ENCODE results near the gene SERPINA1.

The SERPINA1 gene

GRCh38 chr14:94342334-94342934 lies 46.0 kb downstream of the SERPINA1 start:
- H3K4me3 ChIP-seq (ENCODE audit: control insufficient read depth, low read depth, low read length), result no peak overlapping the region
- peak; percentile 100 for DNase-seq (ENCODE audit: low read depth)
- no peak for TF ChIP-seq CTCF (conservative IDR thresholded peaks at IDR 0.05; ENCODE audit: control insufficient read depth, insufficient read depth, low read depth, low read length)

- DNase-seq (ENCODE audit: low read depth), result no peak
- no peak overlapping the region for H3K4me3 ChIP-seq (ENCODE audit: control insufficient read depth, low read depth, low read length)
- no peak for TF ChIP-seq CTCF (conservative IDR thresholded peaks at IDR 0.05; ENCODE audit: control insufficient read depth, insufficient read depth, low read depth, low read length)
These were observed 46.6 kb downstream of the SERPINA1 start for GRCh38 chr14:94341656-94342333.

GRCh38 chr14:94340533-94340932 lies 47.9 kb downstream of the SERPINA1 start:
- no peak for TF ChIP-seq CTCF (conservative IDR thresholded peaks at IDR 0.05; ENCODE audit: control insufficient read depth, insufficient read depth, low read depth, low read length)
- DNase-seq (ENCODE audit: low read depth), result no peak
- no peak overlapping the region for H3K4me3 ChIP-seq (ENCODE audit: control insufficient read depth, low read depth, low read length)

GRCh38 chr14:94338023-94338422 lies 50.4 kb downstream of the SERPINA1 start:
- DNase-seq (ENCODE audit: low read depth), result no peak
- H3K4me3 ChIP-seq (ENCODE audit: control insufficient read depth, low read depth, low read length), result no peak overlapping the region
- TF ChIP-seq CTCF (conservative IDR thresholded peaks at IDR 0.05; ENCODE audit: control insufficient read depth, insufficient read depth, low read depth, low read length), result no peak

GRCh38 chr14:94337274-94337673 lies 51.1 kb downstream of the SERPINA1 start:
- H3K4me3 ChIP-seq (ENCODE audit: control insufficient read depth, low read depth, low read length), result no peak overlapping the region
- TF ChIP-seq CTCF (conservative IDR thresholded peaks at IDR 0.05; ENCODE audit: control insufficient read depth, insufficient read depth, low read depth, low read length), result peak; percentile 1
- DNase-seq (ENCODE audit: low read depth), result peak; percentile 81

GRCh38 chr14:94334872-94335271 lies 53.5 kb downstream of the SERPINA1 start:
- no peak for TF ChIP-seq CTCF (conservative IDR thresholded peaks at IDR 0.05; ENCODE audit: control insufficient read depth, insufficient read depth, low read depth, low read length)
- peak; percentile 65 for DNase-seq (ENCODE audit: low read depth)
- no peak overlapping the region for H3K4me3 ChIP-seq (ENCODE audit: control insufficient read depth, low read depth, low read length)

Data from fibroblast of mammary gland (primary cell).